Activated T-cell treated with anti-CD3 and anti-CD28 coated beads, Interleukin-2, amount 50 U/mL, for 72 hours (primary cell): Measurements from ENCODE around the gene A4GNT. TPM values are rescaled to one million over a fixed set of nuclear protein-coding genes. Genes with fewer than 3 reads are reported as not detected.
A peak's percentile ranks its signal among the peaks of the same experiment; 100 is the strongest.

ENCODE experiments used
- ATAC-seq, 2 donors: fragments of 150-1000 bp; cut with Tn5 transposase; replicated peaks in 1 of 2; 2 replicates each; pipeline ENCODE4 v1.10.0; 2021; ENCODE audit warnings: moderate library complexity in 2 of 2, mild to moderate bottlenecking in 1 of 2
- DNase-seq, 2 donors: peaks; one replicate each; pipeline ENCODE4 v3.0.0; 2021 to 2022; ENCODE audit warnings: mixed read lengths in 1 of 2
- H3K27ac Mint-ChIP-seq: one replicate; pipeline ENCODE4 v1.8.0; 2022; ENCODE audit warnings: mild to moderate bottlenecking, moderate library complexity, mixed read lengths
- H3K27me3 Mint-ChIP-seq: one replicate; pipeline ENCODE4 v1.8.0; 2022; ENCODE audit warnings: low read depth, mixed read lengths
- H3K36me3 Mint-ChIP-seq, 2 donors: one replicate each; pipeline ENCODE4 v1.8.0; 2022; ENCODE audit warnings: mixed read lengths in 2 of 2, mild to moderate bottlenecking in 1 of 2; ENCODE audit not compliant: insufficient read depth in 2 of 2
- H3K4me1 Mint-ChIP-seq: one replicate; pipeline ENCODE4 v1.8.0; 2022; ENCODE audit warnings: low read depth, mixed read lengths
- H3K4me3 Mint-ChIP-seq, 2 donors: one replicate each; pipeline ENCODE4 v1.8.0; 2022; ENCODE audit warnings: mild to moderate bottlenecking in 2 of 2, mixed read lengths in 2 of 2, moderate library complexity in 2 of 2
- H3K9me3 Mint-ChIP-seq, 2 donors: one replicate each; pipeline ENCODE4 v1.8.0; 2022; ENCODE audit warnings: mixed read lengths in 2 of 2
- total RNA-seq, 2 donors: library from RNA; stranded (reverse); gene quantifications; one replicate each; pipeline ENCODE4 v1.2.3, GENCODE V29; 2022

A4GNT gene
- total RNA-seq, 2 donors from 2014 or later: not detected

DNA sequence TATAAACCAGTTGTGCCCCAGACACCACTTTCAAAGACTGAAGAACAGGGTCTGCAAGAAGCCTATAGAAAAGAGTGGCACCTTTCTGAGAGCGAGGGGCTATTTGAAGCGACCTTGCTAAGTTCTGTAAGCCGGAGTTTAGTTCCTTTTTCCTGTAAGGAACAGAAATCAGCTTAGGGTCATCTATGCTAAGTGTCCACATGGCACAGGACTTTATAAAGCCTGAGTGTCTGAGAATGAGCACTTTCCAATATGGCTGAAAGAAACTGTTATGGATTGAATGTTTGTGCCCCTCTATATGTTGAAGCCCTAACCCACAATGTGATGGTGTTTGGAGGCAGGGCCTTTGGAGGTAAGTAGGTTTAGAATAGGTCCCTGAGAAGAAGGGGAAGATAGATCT is 4.0 kb upstream of the A4GNT start:
- ATAC-seq (no peak), DNase-seq (no peak)
- Mint-ChIP-seq H3K27ac (no peak overlapping the region), H3K36me3 (no peaks in the 10 kb centered on the region), H3K9me3 (no peaks in the 10 kb centered on the region), H3K27me3 (peaks cover 6% of the 10 kb centered on the region), H3K4me3 (no peak overlapping the region), H3K4me1 (no peaks in the 10 kb centered on the region)

DNA sequence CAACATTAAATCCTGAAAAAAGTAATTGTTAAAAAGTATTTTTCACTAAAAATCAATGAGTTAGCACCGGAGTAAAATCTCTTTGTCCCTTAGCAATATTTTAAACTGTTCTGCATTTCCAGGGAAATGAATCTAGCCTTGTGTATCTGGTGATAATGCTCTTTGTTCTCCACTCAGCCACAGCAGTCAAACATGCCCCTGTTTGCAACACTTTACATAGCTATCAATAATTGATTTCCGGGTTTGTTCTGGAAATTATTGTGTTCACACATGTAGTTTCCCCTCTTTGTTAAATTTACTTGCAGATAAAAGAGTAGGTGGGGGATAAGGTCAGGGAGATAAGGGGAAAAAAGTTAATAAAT is 3.6 kb upstream of the A4GNT start:
- Mint-ChIP-seq H3K27ac (no peak overlapping the region), H3K27me3 (peaks cover 2% of the 10 kb centered on the region), H3K4me1 (no peaks in the 10 kb centered on the region), H3K4me3 (no peak overlapping the region), H3K9me3 (no peaks in the 10 kb centered on the region), H3K36me3 (no peaks in the 10 kb centered on the region)
- DNase-seq (no peak), ATAC-seq (no peak)

DNA sequence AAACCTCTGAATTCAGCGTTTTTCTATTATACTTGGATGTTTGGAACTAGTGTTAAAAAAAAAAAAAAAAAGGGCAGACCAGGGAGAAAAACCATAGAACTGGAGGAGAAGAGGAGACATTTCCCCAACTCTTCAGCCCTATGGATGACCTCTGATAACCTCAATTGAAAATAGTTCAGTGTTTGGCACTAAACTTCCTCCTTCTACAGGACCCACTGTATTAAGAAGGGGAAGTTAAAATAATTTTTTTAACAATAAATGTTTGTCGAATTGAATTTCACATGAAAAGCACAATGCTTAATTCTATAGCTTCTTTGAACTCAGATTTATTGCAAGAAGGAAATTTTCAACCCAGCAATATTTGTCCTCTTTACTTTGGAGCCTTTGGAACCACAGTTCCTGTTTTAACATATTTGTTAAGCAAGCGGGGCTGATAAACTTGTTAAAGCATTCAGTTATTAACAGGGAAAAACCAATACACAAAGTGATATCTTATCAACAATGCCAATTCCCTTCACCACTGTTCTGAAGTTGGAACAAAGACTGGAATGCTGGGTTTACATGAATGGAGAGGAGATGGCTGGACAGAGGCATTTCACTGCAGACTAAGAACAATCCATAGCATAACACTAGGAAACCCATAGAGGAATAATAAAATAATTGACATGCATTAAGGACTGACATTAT is 3.1 kb upstream of the A4GNT start:
- Mint-ChIP-seq H3K4me3 (no peak overlapping the region), H3K27ac (no peak overlapping the region), H3K27me3 (no peaks in the 10 kb centered on the region), H3K36me3 (no peaks in the 10 kb centered on the region), H3K9me3 (no peaks in the 10 kb centered on the region), H3K4me1 (no peaks in the 10 kb centered on the region)
- DNase-seq: no peak
- ATAC-seq: no peak

DNA sequence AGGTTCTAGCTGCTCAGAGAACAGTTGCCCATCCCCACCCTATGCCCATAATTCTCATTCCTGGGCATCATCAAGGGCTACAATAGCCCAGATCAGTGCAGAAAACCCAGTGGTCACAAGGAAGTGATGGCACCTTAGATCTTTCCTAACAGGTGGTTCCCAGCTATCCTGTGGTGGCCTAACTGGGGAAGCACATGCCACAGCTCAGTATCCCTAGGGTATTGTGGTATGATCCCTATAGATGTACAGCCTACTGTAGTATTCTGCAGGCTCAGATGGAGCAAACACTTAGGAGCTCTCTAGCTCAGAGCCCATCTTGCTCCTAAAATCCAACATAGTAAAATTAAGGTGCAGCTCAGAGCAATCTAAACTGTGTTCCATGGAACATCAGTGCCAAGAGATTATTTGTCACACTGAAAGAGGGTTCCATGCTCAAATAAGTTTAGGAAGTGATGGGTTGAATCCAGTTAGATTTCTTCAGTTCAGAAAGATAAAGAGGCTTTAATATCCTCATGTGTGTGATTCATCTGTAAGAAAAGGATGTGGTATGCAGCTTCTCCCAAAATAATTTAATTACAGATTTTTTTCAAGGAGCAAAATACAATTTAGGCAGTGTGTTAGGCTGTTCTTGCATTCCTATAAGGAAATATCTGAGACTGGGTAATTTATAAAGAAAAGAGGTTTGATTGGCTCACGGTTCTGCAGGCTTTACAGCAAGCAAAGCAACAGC is 4.4 kb downstream of the A4GNT start:
- DNase-seq: no peak
- Mint-ChIP-seq H3K4me3 (no peak overlapping the region), H3K9me3 (no peaks in the 10 kb centered on the region), H3K27me3 (peaks cover 6% of the 10 kb centered on the region), H3K36me3 (no peaks in the 10 kb centered on the region), H3K27ac (no peak overlapping the region), H3K4me1 (no peaks in the 10 kb centered on the region)
- ATAC-seq: no peak

DNA sequence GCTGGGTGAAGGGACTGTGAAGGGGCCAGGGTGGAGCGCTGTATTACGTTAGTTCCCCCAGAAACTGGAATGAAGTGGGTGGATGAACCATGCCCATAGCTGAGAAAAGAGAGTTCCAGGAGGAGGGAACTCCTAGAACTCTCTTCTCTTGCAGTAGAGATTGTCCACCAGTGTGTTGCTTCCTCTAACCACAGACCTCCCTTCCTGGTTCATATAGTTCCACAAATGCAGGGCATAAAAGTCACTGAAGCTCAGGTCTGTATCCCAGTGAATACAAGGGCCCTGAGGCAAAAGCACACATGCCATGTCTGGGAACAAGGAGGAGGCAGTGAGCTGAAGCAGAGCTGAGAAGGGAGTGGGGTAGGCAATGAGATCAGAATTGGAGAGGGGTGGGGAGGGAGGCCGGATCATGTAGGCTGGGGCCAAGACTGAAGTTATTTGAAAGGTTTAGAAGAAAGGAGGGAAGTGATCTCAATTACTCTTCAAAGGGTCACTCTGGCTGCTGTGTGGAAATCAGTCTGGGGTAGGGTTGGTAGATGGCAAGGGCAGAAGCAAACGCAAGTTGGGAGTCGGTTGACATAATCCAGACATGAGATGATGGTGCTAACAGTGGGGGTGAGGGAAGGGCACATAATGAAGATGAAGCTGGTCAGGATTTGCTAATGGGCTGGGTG is 6.5 kb downstream of the A4GNT start:
- Mint-ChIP-seq H3K9me3 (no peaks in the 10 kb centered on the region), H3K36me3 (no peaks in the 10 kb centered on the region), H3K4me3 (no peak overlapping the region), H3K4me1 (no peaks in the 10 kb centered on the region), H3K27ac (no peak overlapping the region), H3K27me3 (peaks cover 6% of the 10 kb centered on the region)
- no peak for DNase-seq
- ATAC-seq: no peak

DNA sequence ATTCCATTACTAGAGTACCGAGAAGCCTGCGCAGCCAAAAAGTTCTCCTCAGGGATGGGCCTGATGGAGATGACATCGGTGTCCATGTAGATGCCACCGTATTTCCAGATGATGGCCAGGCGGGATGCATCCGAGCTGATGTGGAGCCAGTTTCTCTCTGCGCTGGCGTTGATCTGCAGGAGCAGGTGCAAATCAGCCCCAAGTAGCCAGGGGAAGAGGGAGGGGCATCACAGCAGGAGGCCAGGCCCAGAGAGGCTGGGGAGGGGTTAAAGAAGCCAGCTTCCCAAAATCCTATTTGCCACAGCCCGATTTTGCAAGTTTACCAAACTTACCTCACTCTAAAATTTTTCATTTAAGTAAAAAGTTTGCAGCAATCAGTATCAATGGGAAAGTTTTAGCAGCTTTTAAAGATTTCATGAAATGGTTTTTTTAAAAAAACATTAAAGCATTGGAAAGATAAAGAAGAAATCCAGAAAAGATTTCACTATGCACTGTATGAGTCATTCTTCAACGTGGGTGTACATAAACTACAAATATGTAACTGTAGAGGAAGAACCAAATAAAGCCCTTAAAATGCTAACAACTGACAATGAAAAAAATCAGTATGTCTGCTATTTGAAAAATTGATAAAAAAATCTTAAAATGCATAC is 7.4 kb downstream of the A4GNT start:
- DNase-seq (no peak), ATAC-seq (no peak)
- Mint-ChIP-seq H3K27me3 (peaks cover 14% of the 10 kb centered on the region), H3K27ac (no peak overlapping the region), H3K9me3 (no peaks in the 10 kb centered on the region), H3K4me3 (no peak overlapping the region), H3K36me3 (no peaks in the 10 kb centered on the region), H3K4me1 (no peaks in the 10 kb centered on the region)

DNA sequence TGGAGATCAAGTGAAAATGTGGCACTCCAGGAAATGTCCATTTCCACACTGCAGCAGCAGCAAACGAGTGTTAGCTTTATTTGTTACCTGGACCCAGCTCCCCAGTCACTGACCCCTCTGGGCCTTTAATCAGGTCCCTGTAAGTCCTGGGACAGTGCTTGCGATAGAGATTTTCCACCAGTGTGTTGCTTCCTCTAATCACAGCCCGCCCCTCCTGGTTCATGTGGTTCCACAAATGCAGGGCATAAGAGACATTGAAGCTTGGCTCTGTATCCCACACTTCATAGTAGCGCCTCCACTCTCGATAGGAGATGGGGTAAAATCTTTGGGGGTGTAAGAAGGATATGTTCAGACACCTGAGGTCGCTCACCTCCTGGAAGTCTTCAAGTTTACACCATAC is 8.0 kb downstream of the A4GNT start:
- Mint-ChIP-seq H3K9me3 (no peaks in the 10 kb centered on the region), H3K4me3 (no peak overlapping the region)

DNA sequence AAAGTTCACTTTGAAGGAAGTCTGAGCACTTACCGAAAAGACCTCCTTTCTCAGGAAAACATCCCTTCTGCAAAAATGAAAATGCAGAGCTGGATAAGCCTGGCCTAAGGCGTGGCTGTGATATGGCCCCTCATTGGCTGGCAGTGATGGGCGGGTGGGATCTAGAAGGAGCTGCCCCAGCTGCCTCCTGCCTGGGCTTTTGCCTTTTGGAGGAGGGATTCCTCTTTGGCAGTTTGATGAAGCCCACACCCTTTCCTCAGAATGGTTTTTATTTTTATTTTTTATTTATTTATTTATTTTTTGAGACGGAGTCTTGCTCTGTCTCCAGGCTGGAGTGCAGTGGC is 12.8 kb downstream of the A4GNT start:
- Mint-ChIP-seq H3K27me3 (peaks cover 36% of the 10 kb centered on the region), H3K4me3 (no peak overlapping the region), H3K36me3 (peaks cover 0 to 1% of the 10 kb centered on the region in 2 donors), H3K9me3 (no peaks in the 10 kb centered on the region), H3K27ac (no peak overlapping the region), H3K4me1 (peaks cover 13% of the 10 kb centered on the region)
- DNase-seq: no peak
- no peak for ATAC-seq

More for the DNA sequence above, 8.0 kb downstream of the A4GNT start:
- H3K4me1 Mint-ChIP-seq: no peaks in the 10 kb centered on the region
- ATAC-seq (no peak), DNase-seq (no peak)
- H3K27me3 Mint-ChIP-seq: peaks cover 11% of the 10 kb centered on the region
- no peaks in the 10 kb centered on the region for H3K36me3 Mint-ChIP-seq
- no peak overlapping the region for H3K27ac Mint-ChIP-seq

DNA sequence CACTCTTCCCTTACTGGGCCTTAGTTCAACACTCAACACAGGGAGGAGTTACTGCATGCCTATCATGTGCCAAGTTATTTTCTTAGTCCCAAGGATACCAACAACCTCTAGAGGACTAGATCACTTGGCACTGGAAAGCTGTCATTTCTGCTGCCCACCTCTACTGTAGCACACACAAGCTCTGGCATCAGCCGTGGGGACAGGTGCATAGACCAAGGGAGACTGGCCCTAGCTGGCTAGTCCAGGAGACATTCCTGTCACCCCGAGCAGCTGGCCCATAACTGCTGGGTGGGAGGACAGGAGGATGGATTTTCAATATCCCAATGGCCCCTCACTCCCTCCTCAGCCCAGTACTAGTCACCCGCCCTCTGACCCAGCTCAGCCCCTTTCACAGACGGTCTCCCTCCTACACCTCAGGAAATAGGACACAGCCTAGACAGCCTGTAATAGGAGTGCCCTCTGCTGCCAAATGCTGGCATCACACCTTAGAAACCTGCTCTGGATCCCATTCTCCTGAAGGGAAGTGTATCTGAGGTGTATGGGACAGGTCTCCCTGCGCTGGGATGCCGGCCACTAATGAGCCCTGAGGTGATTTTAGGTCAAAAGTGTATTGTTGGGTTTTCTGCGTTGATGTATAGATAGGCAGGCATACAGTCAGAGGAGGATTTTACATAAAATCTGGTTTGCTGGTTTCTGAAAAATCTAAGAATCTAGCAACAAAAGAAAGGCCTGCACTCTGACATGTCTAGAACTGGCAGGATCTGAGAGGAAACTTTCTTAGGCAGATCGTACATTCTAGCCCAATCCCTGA is 13.4 kb downstream of the A4GNT start:
- Mint-ChIP-seq H3K36me3 (peaks cover 0 to 1% of the 10 kb centered on the region in 2 donors), H3K9me3 (no peaks in the 10 kb centered on the region), H3K27me3 (peaks cover 42% of the 10 kb centered on the region), H3K4me3 (no peak overlapping the region), H3K27ac (no peak overlapping the region), H3K4me1 (peaks cover 13% of the 10 kb centered on the region)
- ATAC-seq (peak; percentile 72 to 74), DNase-seq (peak; percentile 65 to 70)

DNA sequence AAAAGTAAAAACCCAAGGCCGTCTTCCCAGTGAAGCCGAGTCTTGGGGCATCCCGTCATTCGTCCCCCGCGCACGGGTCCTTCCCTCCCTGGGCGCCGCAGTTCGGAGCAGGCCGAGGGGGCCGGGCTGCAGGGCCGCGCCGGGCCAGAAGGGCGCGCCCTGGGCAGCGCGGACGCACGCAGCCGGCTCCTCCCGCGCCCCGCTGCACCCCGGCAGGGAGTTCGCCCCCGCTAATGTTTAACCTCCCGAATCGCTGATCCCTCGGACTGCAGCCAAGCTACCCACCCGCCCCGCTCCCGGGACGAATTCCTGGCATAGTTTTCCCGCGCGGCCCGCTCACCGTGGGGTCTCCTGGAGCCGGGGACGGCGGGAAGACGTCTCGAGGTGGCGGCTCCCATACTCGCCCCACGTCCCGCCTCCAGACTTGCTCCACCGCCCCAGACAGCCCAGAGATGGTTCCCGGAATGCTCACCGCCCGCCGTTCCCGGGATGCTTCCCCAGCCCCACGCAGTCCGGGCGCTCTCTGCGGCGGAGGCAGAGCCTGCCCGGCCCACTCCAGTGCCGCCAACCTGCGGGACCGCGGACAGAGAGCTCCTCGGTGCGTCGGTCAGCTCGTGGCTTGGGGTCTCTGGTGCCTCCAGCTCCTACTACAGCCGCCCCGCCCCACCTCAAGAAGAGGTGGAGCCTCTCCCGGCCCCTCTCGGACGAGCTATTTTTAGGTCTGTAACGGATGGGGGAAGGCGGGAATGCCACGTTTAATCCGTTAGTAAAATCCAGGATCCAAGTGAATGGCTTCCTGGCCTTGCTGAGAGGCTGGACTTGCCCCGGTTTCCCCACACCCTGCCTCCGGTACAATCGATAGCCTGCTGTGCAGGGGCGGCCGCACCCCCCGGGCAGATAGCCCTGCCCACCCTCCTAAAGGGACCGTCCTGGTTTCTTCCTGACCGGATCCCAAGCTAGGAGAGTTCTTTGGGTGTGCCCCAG is 16.9 kb downstream of the A4GNT start, which contains the start of gene DZIP1L:
DZIP1L (minus strand) TSS at position 621 of the 984 bp plus-strand sequence. CDS start 11,637 bp downstream, outside the sequence.
- Mint-ChIP-seq H3K4me3 (peak within 1 kb of the TSS; percentile 81 to 88), H3K36me3 (peaks cover 0 to 1% of the 10 kb centered on the region in 2 donors), H3K27me3 (peaks cover 56% of the 10 kb centered on the region), H3K4me1 (peaks cover 13% of the 10 kb centered on the region), H3K9me3 (no peaks in the 10 kb centered on the region), H3K27ac (no peak within 1 kb of the TSS)
- DNase-seq: peak; percentile 55 to 62
- peak; percentile 95 for ATAC-seq

DNA sequence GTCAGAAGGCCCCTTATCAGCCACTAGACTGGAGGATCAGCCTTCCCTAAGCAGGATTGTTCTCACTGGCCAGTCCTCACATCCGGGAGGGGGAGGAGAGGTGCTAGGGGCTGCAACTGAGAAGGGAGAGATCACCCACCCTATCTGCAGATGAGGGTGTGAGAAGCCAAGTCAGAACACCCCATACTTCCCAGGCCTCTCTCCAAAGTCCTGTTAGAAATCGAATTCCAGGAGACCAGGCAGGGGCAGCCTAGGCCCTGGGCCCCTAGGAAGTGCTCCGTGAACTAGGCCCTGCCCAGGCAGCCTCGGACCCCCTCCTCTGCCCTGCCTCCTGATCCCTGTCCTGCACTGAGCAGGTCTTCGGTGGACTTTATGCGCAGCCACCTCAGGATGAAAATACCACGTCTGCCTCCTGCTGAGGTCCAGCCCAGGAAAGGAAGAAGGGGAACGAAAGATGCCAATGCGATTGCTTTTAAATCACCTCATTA is 17.7 kb downstream of the A4GNT start:
- Mint-ChIP-seq H3K27me3 (peaks cover 55% of the 10 kb centered on the region), H3K36me3 (peaks cover 0 to 1% of the 10 kb centered on the region in 2 donors), H3K4me1 (peaks cover 13% of the 10 kb centered on the region), H3K4me3 (peak overlapping the region; percentile 81 to 88), H3K27ac (no peak overlapping the region), H3K9me3 (no peaks in the 10 kb centered on the region)
- ATAC-seq (no peak), DNase-seq (no peak)
